ENCODE results near the gene UBXN10. TPM values are rescaled to one million over a fixed set of nuclear protein-coding genes. Genes with fewer than 3 reads are reported as not detected.
A peak's percentile ranks its signal among the peaks of the same experiment; 100 is the strongest.

UBXN10 gene
- total RNA-seq, 2 experiments from 2014 or later, result 1.5 to 1.7 TPM

DNA sequence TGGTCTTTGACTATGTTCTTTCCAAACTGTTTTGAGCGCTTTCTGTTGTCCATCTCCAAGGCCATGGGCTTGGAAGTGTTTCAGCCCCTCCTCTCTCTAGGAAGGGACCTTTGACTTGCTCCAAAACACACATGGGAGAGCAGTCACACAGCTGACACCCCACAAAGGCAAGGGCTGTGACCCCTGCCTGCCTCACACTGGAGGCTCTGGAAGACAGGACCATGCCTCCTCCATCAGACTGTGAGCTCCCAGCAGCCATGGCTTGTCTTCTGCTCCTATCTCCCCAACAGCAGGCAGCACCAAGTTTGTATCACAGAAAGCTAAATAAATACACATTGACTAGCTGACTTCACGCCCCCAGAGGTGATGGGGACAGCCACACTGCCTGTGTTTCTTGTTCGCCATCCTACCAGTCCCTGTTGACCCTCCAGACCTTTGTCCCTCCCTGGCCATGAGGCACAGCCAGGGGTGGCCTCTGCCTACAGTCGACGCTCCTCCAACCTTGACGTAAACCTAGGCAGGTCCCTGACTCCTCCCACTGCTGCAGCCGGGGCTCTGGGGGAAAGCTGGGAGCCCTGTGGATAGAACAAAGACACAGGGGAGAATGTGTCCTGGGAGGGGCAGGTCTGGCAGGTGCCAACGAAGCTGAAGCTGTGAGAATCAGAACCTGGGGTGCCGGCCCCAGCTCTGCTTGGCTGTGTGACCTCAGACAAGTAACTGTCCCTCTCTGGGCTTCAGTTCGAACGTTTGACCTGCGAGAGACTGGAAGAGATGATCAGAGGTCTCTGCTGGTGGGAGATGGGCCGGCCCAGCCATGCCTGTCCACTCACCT, 41.9 kb upstream of the UBXN10 start:
- POLR2A ChIA-PET, result no interaction called here
- no peaks in the 10 kb centered on the region for H3K27me3 Mint-ChIP-seq
- no peaks in the 10 kb centered on the region for H3K9me3 Mint-ChIP-seq
- no peak for DNase-seq
- H3K27ac Mint-ChIP-seq, result no peak overlapping the region
- H3K4me3 Mint-ChIP-seq, result no peak overlapping the region
- no peaks in the 10 kb centered on the region for H3K4me1 Mint-ChIP-seq
- CTCF ChIA-PET, result no interaction called here
- no peaks in the 10 kb centered on the region for H3K36me3 Mint-ChIP-seq (ENCODE audit: low read depth)

DNA sequence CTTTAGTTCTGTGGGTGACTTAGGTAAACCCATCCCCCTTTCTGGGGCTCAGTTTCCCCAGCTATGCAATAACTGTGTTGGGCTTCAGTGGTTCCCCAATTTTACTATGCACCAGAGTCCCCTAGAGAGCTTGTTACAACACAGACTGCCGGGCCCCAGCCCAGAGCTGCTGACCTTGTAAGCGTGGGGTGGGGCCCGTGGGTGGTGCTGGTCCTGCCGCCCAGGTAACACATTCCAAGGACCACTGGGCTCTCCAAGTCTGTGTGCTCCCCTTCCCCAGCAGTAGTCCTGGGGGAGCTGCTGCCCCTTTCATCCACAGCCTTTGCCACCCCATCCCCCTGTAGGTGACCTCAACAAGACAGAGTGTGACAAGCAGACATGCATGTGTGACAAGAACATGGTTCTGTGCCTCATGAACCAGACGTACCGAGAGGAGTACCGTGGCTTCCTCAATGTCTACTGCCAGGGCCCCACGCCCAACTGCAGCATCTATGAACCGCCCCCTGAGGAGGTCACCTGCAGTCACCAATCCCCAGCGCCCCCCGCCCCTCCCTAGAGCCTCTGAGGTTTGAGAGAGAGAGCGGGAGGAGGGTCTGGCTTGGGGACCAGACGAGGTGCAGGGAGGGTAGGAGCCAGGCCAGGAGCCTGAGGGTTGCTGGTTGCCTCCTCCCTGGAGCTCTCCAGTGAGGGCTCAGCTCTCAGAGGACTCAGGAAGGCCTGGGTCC, 37.9 kb upstream of the UBXN10 start:
- no peak for DNase-seq
- Mint-ChIP-seq H3K36me3 (ENCODE audit: low read depth) (no peaks in the 10 kb centered on the region), H3K9me3 (no peaks in the 10 kb centered on the region), H3K27me3 (no peaks in the 10 kb centered on the region), H3K4me1 (peaks cover 4% of the 10 kb centered on the region), H3K4me3 (no peak overlapping the region), H3K27ac (no peak overlapping the region)
- POLR2A ChIA-PET, result no interaction called here
- CTCF ChIA-PET, result no interaction called here

DNA sequence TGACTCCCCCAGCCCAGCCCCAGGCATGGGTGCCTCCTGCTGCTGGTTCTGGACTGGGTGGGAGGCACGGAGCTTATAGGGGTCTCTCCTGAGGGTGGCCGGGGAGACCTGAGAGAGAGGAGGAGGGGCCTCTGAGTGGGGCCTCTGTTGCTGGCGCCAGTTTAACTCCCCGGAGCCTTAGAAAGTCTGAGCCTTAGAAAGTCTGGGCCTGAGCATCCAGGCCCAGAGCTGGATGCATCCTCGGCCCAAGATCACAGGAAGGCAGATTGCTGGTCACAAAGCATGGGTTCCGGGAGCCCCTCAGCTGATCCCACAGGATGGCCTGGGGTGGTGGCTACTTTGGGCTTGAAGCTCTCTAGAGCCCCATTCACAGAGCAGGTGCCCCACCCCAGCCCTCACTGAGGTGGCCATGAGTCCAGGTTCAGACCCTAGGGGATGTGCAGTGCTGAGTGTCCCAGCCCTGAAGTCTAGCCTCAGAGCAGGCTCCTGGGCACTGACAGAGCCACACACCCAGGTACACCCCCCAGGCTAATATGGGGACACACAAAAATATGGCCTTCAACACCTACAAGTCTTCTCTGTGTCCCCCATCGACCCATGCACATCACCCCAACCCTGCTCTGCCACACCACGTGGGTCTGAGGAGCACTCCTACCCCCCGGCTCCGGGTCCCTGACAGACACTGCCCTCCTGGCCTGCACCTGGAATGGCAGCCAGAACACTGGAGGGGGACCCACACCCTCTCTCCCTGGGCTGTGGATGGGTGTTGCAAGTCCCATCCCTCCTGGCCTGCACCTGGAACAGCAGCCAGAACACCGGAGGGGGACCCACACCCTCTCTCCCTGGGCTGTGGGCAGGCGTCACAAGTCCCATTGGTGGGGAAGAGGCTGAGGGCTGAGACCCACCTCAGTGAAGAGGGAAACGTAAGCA, 37.1 kb upstream of the UBXN10 start:
- POLR2A ChIA-PET, result no interaction called here
- H3K4me3 Mint-ChIP-seq, result no peak overlapping the region
- H3K27me3 Mint-ChIP-seq, result no peaks in the 10 kb centered on the region
- no peaks in the 10 kb centered on the region for H3K9me3 Mint-ChIP-seq
- CTCF ChIA-PET, result no interaction called here
- H3K36me3 Mint-ChIP-seq (ENCODE audit: low read depth), result no peaks in the 10 kb centered on the region
- H3K4me1 Mint-ChIP-seq, result peaks cover 5% of the 10 kb centered on the region
- DNase-seq, result no peak
- H3K27ac Mint-ChIP-seq, result no peak overlapping the region

DNA sequence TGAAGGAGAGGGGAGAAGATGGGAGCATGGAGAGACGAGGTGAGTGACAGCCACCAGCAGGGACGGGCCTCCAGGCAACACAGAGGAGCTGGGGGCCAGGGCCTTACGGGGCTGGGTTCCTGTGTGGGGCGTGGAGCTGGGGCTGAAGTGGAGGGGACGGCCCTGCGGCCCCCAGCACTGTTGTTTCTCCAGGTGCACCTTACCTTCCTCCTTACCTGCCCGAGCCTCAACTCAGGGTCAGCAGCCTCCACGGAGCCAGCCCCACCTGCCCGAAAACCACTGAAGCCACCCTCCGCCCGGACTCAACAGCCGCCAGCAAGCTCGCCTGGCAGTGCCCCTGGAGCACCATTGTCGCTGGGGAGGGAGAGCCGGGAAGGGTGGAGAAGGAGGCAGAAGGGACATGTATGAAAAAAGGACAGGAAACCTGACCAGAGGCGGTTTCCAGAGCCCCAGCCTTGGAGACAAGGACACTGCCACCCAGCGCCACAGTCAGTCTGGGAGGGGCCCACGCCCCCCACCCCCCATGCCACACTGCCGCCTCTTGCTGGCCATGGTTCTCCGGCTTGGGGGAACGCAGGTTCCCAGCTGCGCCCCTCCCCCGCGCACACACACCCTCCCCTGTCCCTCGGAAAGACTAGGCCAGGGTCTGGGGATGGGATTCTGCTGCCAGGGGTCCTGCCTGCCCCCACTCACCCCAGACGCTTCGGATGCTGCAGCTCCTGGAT, 36.1 kb upstream of the UBXN10 start:
- CTCF ChIA-PET, result no interaction called here
- H3K9me3 Mint-ChIP-seq, result no peaks in the 10 kb centered on the region
- no peaks in the 10 kb centered on the region for H3K36me3 Mint-ChIP-seq (ENCODE audit: low read depth)
- H3K4me1 Mint-ChIP-seq, result peaks cover 15% of the 10 kb centered on the region
- POLR2A ChIA-PET, result no interaction called here
- H3K27me3 Mint-ChIP-seq, result no peaks in the 10 kb centered on the region
- no peak overlapping the region for H3K27ac Mint-ChIP-seq
- no peak overlapping the region for H3K4me3 Mint-ChIP-seq
- DNase-seq, result no peak

DNA sequence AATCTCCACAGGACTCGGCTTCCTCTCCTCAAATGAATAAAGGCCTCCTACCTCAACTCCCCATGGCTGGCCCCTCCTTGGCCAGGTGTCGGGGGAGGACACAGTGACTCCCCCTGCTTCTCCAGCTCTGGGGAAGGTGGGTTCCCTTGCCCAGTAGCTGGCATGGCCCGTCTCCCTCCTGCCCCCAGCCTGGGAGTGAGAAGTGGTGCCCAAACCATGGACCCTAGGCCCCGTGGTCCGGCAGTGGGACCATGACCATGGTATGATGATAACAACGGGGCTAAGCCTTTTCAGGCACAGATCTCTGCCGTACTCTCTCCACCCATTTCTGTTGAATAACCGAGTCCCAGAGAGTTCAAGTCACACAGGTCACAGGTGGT, 35.6 kb upstream of the UBXN10 start:
- no peak for DNase-seq
- no peak overlapping the region for H3K27ac Mint-ChIP-seq
- no peaks in the 10 kb centered on the region for H3K9me3 Mint-ChIP-seq
- ChIA-PET CTCF (interaction anchor here (0.7 to 5.2 kb wide), 2 partner anchors 232 to 1253 kb away, joined by 3 to 48 read pairs; no protein-coding TSS in a partner anchor), POLR2A (no interaction called here)
- H3K36me3 Mint-ChIP-seq (ENCODE audit: low read depth), result no peaks in the 10 kb centered on the region
- peaks cover 16% of the 10 kb centered on the region for H3K4me1 Mint-ChIP-seq
- no peak overlapping the region for H3K4me3 Mint-ChIP-seq
- H3K27me3 Mint-ChIP-seq, result no peaks in the 10 kb centered on the region

DNA sequence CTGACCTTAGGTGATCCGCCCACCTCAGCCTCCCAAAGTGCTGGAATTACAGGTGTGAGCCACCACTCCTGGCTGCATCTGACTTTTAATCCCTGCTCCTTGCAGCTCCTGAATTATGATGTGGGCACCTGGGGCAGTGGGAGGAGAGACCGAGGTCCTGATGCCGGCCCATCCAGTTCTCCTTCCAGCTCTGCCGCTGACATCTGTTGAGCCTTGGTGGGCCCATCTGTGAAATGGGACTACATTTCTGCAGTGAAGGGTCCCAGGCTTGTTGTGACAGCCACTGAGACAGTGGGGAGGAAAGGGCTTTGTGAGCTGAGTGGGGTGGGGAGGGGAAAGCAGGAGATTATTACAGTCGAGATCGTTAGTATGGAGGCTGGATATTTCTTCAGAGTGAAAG, 34.9 kb upstream of the UBXN10 start:
- H3K4me1 Mint-ChIP-seq, result peaks cover 16% of the 10 kb centered on the region
- no peak overlapping the region for H3K4me3 Mint-ChIP-seq
- POLR2A ChIA-PET, result no interaction called here
- no peak overlapping the region for H3K27ac Mint-ChIP-seq
- DNase-seq, result no peak
- no peaks in the 10 kb centered on the region for H3K36me3 Mint-ChIP-seq (ENCODE audit: low read depth)
- H3K27me3 Mint-ChIP-seq, result no peaks in the 10 kb centered on the region
- CTCF ChIA-PET, result interaction anchor here (0.7 to 5.2 kb wide), 6 partner anchors 12 to 1252 kb away, joined by 3 to 48 read pairs (median 14); partner anchors contain the start of gene OTUD3
- H3K9me3 Mint-ChIP-seq, result no peaks in the 10 kb centered on the region

DNA sequence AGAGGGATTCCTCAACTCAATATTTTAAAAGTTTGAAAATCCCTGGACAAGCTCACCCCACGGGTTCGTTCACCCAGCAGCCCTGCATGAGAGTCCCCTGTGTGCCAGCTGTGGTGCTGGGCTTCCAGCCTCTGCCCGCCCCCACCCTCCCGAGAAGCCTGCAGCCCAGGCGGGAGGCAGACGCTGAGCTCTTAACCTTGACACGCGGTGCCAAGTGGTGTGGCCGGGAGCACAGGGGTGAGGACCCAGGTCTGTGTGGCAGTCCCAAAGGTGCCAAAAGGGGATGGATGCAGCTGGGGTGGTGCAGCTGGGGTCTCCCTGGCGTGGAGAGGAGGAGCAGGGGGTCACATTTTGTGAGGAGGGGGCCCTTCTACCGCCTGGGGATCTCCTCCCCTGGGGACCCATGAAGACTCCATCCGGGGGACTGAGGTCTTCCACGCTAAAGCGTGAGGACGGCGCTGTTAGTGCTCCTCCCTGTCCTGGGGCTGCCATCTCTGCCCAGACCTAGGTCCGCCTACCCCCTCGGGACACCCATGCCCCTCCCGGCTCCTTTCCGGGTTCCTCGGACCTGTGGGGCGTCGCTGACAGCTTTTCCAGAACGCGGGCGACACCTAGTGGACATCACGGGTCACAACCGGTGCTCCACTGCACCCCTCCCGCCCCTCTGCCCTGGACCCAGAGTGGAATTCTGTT, 33.8 kb upstream of the UBXN10 start:
- Mint-ChIP-seq H3K4me1 (peaks cover 16% of the 10 kb centered on the region), H3K27ac (no peak overlapping the region), H3K9me3 (no peaks in the 10 kb centered on the region), H3K4me3 (peak overlapping the region; percentile 62), H3K27me3 (no peaks in the 10 kb centered on the region), H3K36me3 (ENCODE audit: low read depth) (no peaks in the 10 kb centered on the region)
- POLR2A ChIA-PET, result no interaction called here
- peak; percentile 81 for DNase-seq
- CTCF ChIA-PET, result interaction anchor here (0.9 to 5.2 kb wide), 14 partner anchors 11 to 270 kb away, joined by 3 to 48 read pairs (median 6); partner anchors contain the start of gene OTUD3

DNA sequence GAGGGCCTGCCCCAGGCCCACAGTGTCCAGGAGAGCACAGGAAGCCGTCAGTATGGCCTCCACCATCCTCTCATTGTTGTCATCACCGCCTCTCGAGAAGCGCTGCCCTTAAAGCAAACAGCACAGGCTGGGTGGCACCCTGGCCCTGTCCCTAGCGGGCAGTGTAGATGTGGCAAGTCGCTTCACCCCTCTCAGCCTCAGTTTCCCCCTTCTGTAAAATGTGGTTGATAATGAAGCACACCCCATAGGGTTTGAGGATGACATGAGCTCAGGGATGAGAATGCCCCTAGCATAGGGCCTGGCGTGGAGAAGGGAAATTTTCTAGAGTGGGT, 33.3 kb upstream of the UBXN10 start:
- Mint-ChIP-seq H3K4me1 (peaks cover 16% of the 10 kb centered on the region), H3K27me3 (no peaks in the 10 kb centered on the region), H3K4me3 (peak overlapping the region; percentile 62), H3K27ac (no peak overlapping the region), H3K36me3 (ENCODE audit: low read depth) (no peaks in the 10 kb centered on the region), H3K9me3 (no peaks in the 10 kb centered on the region)
- CTCF ChIA-PET, result interaction anchor here (0.5 to 5.2 kb wide), 14 partner anchors 13 to 271 kb away, joined by 3 to 48 read pairs (median 5); partner anchors contain the start of gene OTUD3
- POLR2A ChIA-PET, result no interaction called here
- DNase-seq, result no peak

DNA sequence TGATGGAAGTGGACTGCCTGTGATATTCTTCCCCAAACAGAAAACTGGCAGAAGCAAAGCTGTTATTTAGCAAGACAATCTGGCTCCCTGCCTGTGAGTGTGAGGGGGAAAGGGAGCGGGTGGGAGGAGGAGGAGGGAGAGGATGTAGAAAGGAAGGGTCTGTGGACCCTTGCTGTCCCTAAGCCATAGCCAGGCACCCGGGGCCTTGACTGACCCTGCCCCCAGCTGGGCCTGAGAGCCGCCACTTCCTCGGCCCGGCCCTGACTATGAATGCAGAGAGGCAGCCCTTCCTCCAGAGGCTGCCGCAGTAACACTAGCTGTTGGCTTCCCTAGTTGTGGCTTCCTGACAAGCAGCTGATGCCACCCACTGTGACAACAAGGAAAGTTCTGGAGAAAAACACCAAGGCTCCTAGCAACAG, 32.9 kb upstream of the UBXN10 start:
- CTCF ChIA-PET, result interaction anchor here (0.5 to 5.2 kb wide), 12 partner anchors 18 to 317 kb away, joined by 3 to 48 read pairs (median 6); partner anchors contain the start of gene OTUD3
- H3K4me1 Mint-ChIP-seq, result peaks cover 16% of the 10 kb centered on the region
- H3K27me3 Mint-ChIP-seq, result no peaks in the 10 kb centered on the region
- H3K36me3 Mint-ChIP-seq (ENCODE audit: low read depth), result no peaks in the 10 kb centered on the region
- H3K27ac Mint-ChIP-seq, result no peak overlapping the region
- H3K4me3 Mint-ChIP-seq, result no peak overlapping the region
- no peak for DNase-seq
- POLR2A ChIA-PET, result no interaction called here
- no peaks in the 10 kb centered on the region for H3K9me3 Mint-ChIP-seq

DNA sequence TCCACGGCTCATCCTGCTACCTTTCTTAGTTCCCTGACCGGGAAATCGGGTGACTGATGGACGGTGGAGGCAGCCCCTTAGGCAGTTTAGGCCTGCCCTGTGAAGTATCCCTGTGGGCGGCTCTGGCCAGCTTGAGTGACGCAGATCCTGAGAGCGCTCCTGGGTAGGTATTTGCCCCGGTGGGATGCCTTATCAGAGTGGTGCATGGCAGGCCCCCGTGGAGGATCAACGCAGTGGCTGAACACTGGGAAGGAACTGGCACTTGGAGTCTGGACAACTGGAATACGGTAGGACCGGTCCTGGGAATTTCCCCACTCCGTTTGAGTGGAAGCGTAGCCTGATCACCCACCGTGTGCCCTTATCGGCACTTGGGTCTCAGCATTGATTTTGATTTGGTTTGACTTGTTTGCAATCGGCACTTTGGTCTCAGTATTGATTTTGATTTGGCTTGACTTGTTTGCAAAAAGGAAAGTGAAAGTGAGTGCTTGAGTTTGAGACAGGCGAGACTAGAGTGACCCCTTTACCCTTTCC, 31.5 kb upstream of the UBXN10 start:
- Mint-ChIP-seq H3K4me1 (peaks cover 16% of the 10 kb centered on the region), H3K9me3 (peaks cover 6% of the 10 kb centered on the region), H3K4me3 (peak overlapping the region; percentile 12), H3K27me3 (no peaks in the 10 kb centered on the region), H3K27ac (no peak overlapping the region), H3K36me3 (ENCODE audit: low read depth) (no peaks in the 10 kb centered on the region)
- ChIA-PET POLR2A (no interaction called here), CTCF (interaction anchor here (0.6 to 5.2 kb wide), 5 partner anchors 17 to 346 kb away, joined by 4 to 48 read pairs (median 6); partner anchors contain the start of gene OTUD3)
- no peak for DNase-seq

DNA sequence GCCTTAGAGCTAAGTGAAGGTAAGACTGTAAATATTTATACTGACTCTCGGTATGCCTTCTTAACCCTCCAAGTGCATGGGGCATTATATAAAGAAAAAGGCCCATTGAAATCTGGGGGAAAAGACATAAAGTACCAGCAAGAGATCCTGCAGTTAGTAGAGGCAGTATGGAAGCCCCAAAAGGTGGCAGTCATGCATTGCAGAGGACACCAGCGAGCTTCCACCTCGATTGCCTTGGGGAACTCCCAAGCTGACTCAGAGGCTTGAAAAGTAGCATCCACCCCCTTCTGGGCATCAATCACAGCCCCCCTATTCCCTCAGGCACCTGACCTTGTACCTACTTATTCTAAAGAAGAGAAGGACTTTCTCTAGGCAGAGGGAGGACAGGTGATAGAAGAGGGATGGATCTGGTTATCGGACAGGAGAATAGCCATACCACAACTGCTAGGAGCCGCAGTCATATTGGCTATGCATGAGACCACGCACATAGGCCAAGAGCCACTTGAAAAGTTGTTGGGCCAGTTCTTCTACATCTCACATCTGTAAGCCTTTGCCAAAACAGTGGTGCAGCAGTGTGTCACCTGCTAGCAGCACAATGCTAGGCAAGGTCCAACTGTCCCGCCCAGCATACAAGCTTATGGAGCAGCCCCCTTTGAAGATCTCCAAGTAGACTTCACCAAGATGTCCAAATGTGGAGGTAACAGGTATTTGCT, 27.4 kb upstream of the UBXN10 start:
- H3K4me1 Mint-ChIP-seq, result peaks cover 12% of the 10 kb centered on the region
- POLR2A ChIA-PET, result no interaction called here
- H3K27me3 Mint-ChIP-seq, result no peaks in the 10 kb centered on the region
- peaks cover 19% of the 10 kb centered on the region for H3K9me3 Mint-ChIP-seq
- no peak for DNase-seq
- H3K4me3 Mint-ChIP-seq, result no peak overlapping the region
- no peak overlapping the region for H3K27ac Mint-ChIP-seq
- CTCF ChIA-PET, result no interaction called here
- H3K36me3 Mint-ChIP-seq (ENCODE audit: low read depth), result no peaks in the 10 kb centered on the region
